Measurements from ENCODE around the gene NEK7. TPM values are rescaled to one million over a fixed set of nuclear protein-coding genes. Genes with fewer than 3 reads are reported as not detected.

NEK7 gene
- total RNA-seq, 4 donors from 2014 or later: 123 to 219 (median 141) TPM

DNA sequence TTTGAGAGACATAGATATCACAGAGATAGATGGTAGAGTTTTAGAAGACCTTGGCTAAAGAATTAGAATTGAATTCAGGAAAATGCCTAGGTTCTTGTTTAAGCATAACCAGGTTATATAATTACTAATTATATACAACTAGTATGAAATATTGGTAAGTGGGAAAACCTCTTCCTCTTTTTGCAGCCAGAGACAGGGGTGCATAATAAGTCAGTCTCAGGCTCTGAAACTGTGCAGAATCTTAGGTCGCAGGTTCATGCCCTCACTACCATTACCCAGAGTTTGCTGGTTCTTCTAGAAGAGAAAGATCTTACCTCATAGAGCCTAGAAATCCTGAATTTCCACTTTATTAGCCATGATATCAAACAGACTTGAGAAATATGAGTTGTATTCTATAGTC is 183.3 kb downstream of the NEK7 start:
- Histone ChIP-seq H3K9me3 (no peaks in the 10 kb centered on the region), H3K4me1 (no peaks in the 10 kb centered on the region), H3K27ac (no peak overlapping the region), H3K27me3 (no peaks in the 10 kb centered on the region), H3K4me3 (no peak overlapping the region), H3K36me3 (no peaks in the 10 kb centered on the region)
- no peak for DNase-seq (ENCODE audit: low spot score in 2 of 2)
- 100% methylated on average over 1 of the region's 1 CpG for WGBS, 2 donors
- TF ChIP-seq EP300 (IDR thresholded peaks at IDR 0.05) (no peak), POLR2A (IDR thresholded peaks at IDR 0.05) (no peak)
- TF ChIP-seq, protein P1, sequence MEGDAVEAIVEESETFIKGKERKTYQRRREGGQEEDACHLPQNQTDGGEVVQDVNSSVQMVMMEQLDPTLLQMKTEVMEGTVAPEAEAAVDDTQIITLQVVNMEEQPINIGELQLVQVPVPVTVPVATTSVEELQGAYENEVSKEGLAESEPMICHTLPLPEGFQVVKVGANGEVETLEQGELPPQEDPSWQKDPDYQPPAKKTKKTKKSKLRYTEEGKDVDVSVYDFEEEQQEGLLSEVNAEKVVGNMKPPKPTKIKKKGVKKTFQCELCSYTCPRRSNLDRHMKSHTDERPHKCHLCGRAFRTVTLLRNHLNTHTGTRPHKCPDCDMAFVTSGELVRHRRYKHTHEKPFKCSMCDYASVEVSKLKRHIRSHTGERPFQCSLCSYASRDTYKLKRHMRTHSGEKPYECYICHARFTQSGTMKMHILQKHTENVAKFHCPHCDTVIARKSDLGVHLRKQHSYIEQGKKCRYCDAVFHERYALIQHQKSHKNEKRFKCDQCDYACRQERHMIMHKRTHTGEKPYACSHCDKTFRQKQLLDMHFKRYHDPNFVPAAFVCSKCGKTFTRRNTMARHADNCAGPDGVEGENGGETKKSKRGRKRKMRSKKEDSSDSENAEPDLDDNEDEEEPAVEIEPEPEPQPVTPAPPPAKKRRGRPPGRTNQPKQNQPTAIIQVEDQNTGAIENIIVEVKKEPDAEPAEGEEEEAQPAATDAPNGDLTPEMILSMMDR (IDR thresholded peaks at IDR 0.05): no peak

DNA sequence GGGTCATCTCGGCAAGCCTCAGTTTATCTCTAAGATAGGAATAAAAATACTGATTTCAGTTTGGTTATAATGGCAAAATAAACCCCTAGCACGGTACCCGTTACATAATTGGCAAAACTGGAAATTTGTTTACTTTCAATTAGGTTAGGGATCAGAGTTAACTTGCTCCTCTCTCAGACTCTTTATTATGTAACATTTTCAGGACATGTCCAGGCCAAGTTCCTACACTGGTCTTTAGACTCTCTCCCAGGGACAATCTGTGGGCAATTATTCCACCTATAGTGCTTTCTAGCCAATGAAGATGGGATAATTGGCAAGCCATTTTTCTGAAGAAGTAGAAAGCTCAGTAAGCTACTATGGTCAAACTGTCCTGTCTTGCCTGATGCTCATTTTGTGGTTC is 189.4 kb downstream of the NEK7 start:
- no peak overlapping the region for H3K4me3 ChIP-seq
- 88 to 92% methylated on average over 3 of the region's 3 CpGs for WGBS, 2 donors

DNA sequence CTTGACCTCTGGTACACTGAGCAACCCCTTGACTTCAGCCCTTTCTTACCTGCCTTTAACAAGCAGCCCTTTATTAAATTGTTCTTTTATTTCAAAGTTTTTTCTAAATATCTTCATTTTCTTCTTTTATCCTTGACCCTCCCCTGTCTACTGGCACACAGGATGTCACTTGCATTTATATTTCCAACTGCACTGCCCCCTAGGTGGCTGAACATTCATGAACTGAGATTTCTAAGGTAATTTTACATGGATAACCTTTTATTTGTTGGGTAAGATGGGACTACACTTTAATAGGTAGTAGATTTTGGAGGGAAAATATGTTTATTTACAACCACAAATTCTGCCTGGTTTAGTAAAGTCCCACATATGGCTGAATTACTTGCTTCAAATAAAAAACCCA is 193.7 kb downstream of the NEK7 start:
- TF ChIP-seq POLR2A (IDR thresholded peaks at IDR 0.05) (no peak), EP300 (IDR thresholded peaks at IDR 0.05) (no peak)
- TF ChIP-seq, protein P1 (IDR thresholded peaks at IDR 0.05): no peak
- no peaks in the 10 kb centered on the region for H3K9me3 ChIP-seq
- H3K4me3 ChIP-seq: no peak overlapping the region
- H3K27ac ChIP-seq: no peak overlapping the region
- no peak for DNase-seq (ENCODE audit: low spot score in 2 of 2)
- H3K27me3 ChIP-seq: no peaks in the 10 kb centered on the region
- no peaks in the 10 kb centered on the region for H3K4me1 ChIP-seq
- no peaks in the 10 kb centered on the region for H3K36me3 ChIP-seq

More for the DNA sequence above, 189.4 kb downstream of the NEK7 start:
- no peaks in the 10 kb centered on the region for H3K4me1 ChIP-seq
- DNase-seq (ENCODE audit: low spot score in 2 of 2): no peak
- H3K9me3 ChIP-seq: no peaks in the 10 kb centered on the region
- H3K36me3 ChIP-seq: no peaks in the 10 kb centered on the region
- H3K27me3 ChIP-seq: no peaks in the 10 kb centered on the region
- no peak overlapping the region for H3K27ac ChIP-seq
- TF ChIP-seq, protein P1 (IDR thresholded peaks at IDR 0.05): no peak
- TF ChIP-seq EP300 (IDR thresholded peaks at IDR 0.05) (no peak), POLR2A (IDR thresholded peaks at IDR 0.05) (no peak)

DNA sequence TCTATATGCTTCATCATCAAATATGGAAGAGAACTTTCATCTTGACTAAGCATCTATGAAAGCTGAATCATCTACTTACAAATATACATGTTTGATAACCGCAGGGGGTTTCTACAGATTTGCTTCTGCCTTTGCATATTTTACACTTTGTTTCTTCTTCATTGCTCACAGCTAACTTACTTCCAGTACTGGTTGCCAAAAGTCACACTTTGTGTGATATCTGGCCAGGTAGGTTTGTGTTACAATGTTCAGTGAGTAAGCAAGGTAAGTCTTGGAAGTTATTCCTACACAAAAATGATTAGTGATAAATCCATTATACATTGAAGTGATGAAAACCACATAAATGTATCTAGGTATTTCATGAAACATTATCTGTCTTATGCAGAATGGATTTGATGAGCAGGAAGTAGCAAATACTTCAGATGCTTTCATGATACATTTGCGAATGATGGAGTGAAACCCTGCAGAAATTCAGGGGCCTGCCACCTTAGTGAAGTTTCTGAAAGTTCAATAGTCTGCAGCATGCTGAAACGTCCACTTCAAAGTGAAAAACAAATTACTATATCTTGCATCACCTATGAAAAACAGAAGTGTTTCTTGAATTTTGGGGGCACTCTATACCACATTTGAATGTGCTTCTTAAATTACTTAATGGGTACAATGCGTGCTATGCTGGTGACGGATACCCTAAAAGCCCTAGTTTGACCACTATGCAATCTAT is 196.3 kb downstream of the NEK7 start:
- Histone ChIP-seq H3K27ac (no peak overlapping the region), H3K4me3 (no peak overlapping the region), H3K9me3 (no peaks in the 10 kb centered on the region), H3K4me1 (no peaks in the 10 kb centered on the region), H3K36me3 (no peaks in the 10 kb centered on the region), H3K27me3 (no peaks in the 10 kb centered on the region)
- TF ChIP-seq, protein P1 (IDR thresholded peaks at IDR 0.05): no peak
- TF ChIP-seq EP300 (IDR thresholded peaks at IDR 0.05) (no peak), POLR2A (IDR thresholded peaks at IDR 0.05) (no peak)
- 84 to 87% methylated on average over 5 of the region's 5 CpGs for WGBS, 2 donors
- no peak for DNase-seq (ENCODE audit: low spot score in 2 of 2)

DNA sequence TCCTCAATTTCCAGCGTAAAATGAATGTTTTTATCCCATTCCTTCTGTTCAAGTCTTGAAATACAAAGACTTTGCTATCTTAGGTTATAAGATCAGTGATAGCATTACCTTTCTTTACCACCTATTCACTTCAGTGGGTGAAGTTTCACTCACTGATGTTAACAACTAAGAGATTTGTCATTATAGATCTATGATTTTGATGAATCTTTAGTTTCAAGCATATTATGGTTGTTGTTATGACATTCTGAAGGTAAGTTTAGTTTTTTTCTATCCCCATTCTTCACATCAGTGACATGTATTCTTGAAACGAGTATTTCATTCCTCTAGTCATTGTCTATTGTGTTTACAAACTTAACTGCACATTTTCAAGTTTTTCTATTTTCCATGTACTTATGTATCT is 201.1 kb downstream of the NEK7 start:
- WGBS, 2 donors: 65 to 66% methylated on average over 2 of the region's 2 CpGs
- no peaks in the 10 kb centered on the region for H3K36me3 ChIP-seq
- TF ChIP-seq EP300 (IDR thresholded peaks at IDR 0.05) (no peak), POLR2A (IDR thresholded peaks at IDR 0.05) (no peak)
- TF ChIP-seq, protein P1 (IDR thresholded peaks at IDR 0.05): no peak
- H3K27ac ChIP-seq: no peak overlapping the region
- H3K27me3 ChIP-seq: no peaks in the 10 kb centered on the region
- no peak overlapping the region for H3K4me3 ChIP-seq
- H3K4me1 ChIP-seq: no peaks in the 10 kb centered on the region
- H3K9me3 ChIP-seq: no peaks in the 10 kb centered on the region
- no peak for DNase-seq (ENCODE audit: low spot score in 2 of 2)

Measured in tibial nerve (tissue), 4 donors.